ENCODE data around the gene CACFD1.

The CACFD1 gene

GRCh38 chr9:133467101-133467500 lies 7.3 kb downstream of the CACFD1 start:
- DNase-seq = no peak

DNA sequence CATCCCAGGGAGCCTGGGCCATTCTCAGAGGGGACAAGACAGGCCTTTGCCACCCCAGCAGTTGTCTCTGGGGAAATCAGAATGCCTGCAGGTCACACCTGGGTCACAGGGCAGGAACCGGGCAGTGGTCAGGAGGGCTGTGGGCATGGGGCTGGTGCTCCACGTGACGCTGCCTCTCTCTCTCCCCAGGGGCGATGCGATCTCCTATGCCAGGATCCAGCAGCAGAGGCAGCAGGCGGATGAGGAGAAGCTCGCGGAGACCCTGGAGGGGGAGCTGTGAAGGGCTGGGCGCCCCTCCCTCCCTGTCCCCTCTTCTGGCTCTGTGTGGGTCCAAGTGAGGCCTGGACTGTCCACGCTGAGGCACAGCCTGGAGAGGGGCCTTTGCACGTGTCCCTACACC lies 8.6 kb downstream of the CACFD1 start:
- no peak for DNase-seq

- DNase-seq = no peak
Observed at GRCh38 chr9:133468777-133469421, 9.1 kb downstream of the CACFD1 start.

- DNase-seq = no peak
Observed at GRCh38 chr9:133470427-133470924, 10.7 kb downstream of the CACFD1 start.

DNA sequence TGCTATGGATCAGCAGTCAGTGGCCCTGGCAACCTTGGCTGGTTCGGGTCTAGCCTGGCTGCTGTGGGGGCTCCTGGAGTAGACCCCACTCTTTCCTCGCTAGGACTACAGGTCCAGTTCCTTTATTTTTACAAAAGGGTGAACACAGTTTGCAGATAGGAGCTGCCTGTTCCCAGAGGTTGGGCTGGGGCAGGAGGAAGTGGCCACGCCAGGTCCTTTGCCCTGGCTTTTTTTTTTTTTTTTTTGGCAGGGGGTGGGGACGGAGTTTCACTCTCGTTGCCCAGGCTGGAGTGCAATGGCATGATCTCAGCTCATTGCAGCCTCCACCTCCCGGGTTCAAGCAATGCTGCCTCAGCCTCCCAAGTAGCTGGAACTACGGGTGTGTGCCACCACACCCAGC lies 11.2 kb downstream of the CACFD1 start:
- DNase-seq = no peak

- no peak for DNase-seq
Observed at GRCh38 chr9:133471551-133472276, 11.9 kb downstream of the CACFD1 start.

- no peak for DNase-seq
Observed at GRCh38 chr9:133472277-133472645, 12.5 kb downstream of the CACFD1 start.

GRCh38 chr9:133472753-133473378 lies 13.1 kb downstream of the CACFD1 start:
- DNase-seq = no peak

DNA sequence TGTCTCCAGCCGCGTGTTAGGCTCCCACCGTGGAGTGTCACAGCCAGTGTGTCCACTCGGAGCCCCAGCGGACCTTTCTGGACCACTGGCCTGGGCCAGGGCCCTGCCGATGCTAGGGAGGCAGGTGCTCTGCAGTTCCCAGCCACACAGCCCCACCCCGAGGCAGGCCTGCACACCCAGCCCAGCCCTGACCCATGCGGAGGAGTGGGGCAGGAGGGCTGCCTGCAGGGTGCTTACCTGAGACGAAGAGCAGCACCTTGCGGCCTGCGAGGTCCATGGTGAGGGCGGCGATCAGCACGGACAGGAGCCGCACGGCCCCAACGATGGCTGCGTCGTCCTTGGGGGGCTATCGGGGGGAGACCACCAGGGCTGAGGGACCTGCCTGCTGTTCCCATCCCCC lies 14.0 kb downstream of the CACFD1 start:
- no peak for DNase-seq

- no peak for DNase-seq
Observed at GRCh38 chr9:133474215-133474614, 14.4 kb downstream of the CACFD1 start.

DNA sequence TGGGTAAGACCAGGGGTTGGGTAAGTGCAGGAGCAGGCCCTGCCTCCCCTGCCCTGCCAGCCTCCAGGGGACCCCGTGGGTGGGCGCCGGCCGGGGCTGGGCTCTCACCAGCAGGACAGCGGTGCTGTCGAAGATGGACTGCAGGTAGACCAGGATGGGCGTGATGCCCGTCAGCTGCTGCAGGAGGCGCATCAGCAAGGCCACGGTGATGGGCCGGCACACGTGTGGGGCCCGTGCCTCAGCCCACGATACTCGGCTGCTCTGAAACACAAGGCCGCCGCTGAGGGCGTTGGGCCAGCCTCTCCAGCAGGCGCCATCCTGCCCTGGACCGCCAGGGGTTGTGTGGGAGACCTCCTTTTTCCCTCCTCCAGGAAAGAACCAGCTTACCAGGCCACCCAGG lies 15.1 kb downstream of the CACFD1 start:
- no peak for DNase-seq

DNA sequence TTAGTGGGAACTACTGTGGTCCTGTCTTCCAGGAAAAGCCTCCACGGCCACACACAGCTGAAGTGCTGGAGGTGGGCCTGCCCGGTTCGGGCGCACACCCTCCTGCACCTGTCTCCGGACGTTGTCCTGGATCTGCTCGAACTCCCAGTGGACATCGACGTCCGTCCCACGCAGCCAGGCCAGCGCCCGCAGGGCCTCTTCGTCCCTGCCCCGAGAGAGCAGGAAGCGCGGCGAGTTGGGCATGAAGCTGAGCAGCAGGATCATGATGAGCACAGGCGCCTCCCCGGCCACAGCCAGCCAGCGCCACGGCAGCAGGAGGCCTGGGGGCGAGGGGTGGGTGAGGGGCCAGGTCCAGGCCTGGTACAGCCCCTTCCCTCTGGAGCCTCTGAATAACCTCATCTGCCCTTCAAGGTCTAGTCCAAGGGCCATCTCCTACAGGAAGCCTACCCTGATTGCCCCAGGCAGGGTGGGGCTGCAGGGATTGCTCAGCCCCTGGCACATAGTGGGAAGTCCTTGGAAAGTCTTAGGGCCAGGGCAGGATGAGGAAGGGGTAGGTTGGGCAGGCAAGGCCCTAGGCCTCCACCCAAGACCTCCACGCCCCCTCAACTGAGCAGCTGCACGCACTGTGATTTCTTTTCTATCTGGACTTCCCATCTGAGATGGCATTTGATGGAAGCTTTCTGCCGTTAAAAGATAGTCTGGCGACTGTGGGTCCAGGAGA lies 15.7 kb downstream of the CACFD1 start:
- no peak for DNase-seq

- no peak for DNase-seq
Observed at GRCh38 chr9:133476036-133476931, 16.5 kb downstream of the CACFD1 start.

- no peak for DNase-seq
Observed at GRCh38 chr9:133476941-133477340, 17.2 kb downstream of the CACFD1 start.

DNA sequence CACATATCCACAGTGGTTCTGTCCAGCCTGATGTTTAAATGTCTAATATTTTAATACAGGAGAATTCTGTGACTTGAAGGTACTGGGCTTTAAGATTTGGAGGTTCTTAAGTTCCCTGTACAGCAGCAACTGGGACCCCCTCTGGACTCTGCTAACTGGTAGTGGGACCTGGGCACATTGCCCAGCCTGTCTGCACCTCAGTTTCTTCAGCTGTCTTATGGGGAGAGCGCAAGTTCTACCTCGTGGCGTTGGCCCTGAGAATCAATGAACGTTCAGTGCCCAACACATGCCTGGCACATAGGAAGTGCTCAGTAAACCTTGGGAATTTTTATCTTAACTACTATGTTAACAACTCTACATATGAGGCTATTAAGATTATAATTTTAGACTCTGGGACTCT lies 17.7 kb downstream of the CACFD1 start:
- no peak for DNase-seq

DNA sequence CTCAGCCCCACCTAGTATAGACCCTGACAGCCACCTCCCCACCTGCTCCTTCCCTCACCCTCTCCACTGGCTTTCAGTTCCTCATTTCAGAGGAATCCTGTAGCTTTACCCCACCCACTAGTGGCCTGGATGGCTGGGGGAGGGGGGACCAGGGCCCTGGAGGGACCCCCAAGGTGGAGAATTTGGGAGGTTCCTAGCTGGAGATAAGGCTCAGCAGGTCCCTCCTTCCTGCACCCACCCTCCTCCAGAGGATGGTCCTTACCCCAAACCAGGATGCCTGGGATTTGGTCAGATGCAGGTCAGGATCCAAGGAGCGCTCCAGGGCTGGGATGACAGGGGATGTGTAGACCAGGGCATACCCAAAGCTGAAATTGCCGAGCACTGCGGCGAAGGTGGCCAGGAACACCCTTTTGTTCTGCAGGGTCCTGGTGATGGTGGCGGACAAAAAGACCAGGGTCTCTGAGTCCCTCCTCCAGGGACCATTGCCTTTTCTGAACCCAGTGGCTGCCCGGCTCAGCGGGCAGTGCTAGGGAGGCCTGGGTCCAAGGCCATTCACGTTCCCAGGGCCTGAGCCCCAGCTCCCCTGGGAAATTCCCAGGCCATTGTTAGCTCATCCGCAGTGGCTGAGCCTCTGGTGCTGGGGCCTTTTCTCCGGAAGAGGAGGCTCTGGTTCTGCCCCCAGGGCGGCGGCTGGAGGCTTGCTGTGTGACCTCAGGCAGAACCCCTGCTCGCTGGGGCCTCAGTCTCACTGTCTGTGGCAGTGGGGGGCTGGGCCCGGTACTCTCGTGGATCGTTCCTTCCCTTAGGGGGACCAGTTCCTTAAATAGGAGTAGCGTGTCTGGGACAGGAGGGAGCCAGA lies 18.4 kb downstream of the CACFD1 start:
- DNase-seq = peak in 1 of 2 experiments; percentile 47

- peak; percentile 70 to 93 for DNase-seq
Observed at GRCh38 chr9:133478851-133479711, 19.3 kb downstream of the CACFD1 start, which contains the start of gene SLC2A6. Gene SLC2A6, minus strand, starts transcription at chr9:133479099. Its CDS starts 40 bp downstream, at chr9:133479059.

- DNase-seq = no peak
Observed at GRCh38 chr9:133483611-133484010, 23.8 kb downstream of the CACFD1 start.

GRCh38 chr9:133484671-133485437 lies 25.1 kb downstream of the CACFD1 start:
- no peak for DNase-seq

All from NCI-H524 (cell line).